VCaP (cell line): ENCODE data around the gene NTN5.
"Not testable (repeated sequence)": the region's sequence is repeated elsewhere in the genome, so short reads cannot be mapped to it uniquely, and the experiment has no call there.

Experiments
- H3K27ac ChIP-seq: fragments of 450-650 bp; 2 replicates; pipeline ENCODE4 v1.5.1; 2017
- CTCF ChIP-seq: fragments of 450-650 bp; conservative IDR thresholded peaks from 2 replicates; pipeline ENCODE4 v1.5.1; 2017; ENCODE audit warnings: mild to moderate bottlenecking, moderate library complexity

The NTN5 gene

GRCh38 chr19:48672994-48673393, at the start of gene NTN5:
Gene NTN5 (minus strand): TSS chr19:48673017. CDS start chr19:48670986, 2,031 bp downstream.
- TF ChIP-seq CTCF = no peak
- H3K27ac ChIP-seq = no peak within 1 kb of the TSS

- no peak for TF ChIP-seq CTCF
- no peak overlapping the region for H3K27ac ChIP-seq
Observed at GRCh38 chr19:48722196-48722708, 49.4 kb upstream of the NTN5 start.

GRCh38 chr19:48720613-48721296, 47.9 kb upstream of the NTN5 start:
- peak overlapping the region; percentile 71 for H3K27ac ChIP-seq
- TF ChIP-seq CTCF = no peak

- TF ChIP-seq CTCF = no peak
- H3K27ac ChIP-seq = peak overlapping the region; percentile 71
Observed at GRCh38 chr19:48720251-48720612, 47.4 kb upstream of the NTN5 start.

GRCh38 chr19:48719263-48720171, 46.7 kb upstream of the NTN5 start, which contains the start of gene MAMSTR:
Gene MAMSTR (minus strand): TSS chr19:48719725. CDS start chr19:48719031, 694 bp downstream.
- TF ChIP-seq CTCF = no peak
- peak within 1 kb of the TSS; percentile 71 for H3K27ac ChIP-seq

GRCh38 chr19:48718711-48719231, 46.0 kb upstream of the NTN5 start:
- no peak for TF ChIP-seq CTCF
- H3K27ac ChIP-seq = no peak overlapping the region

GRCh38 chr19:48718106-48718505, 45.3 kb upstream of the NTN5 start:
- not testable (repeated sequence) for H3K27ac ChIP-seq
